Measurements from ENCODE around the gene SLIT3. TPM values are rescaled to one million over a fixed set of nuclear protein-coding genes. Genes with fewer than 3 reads are reported as not detected.

Gene SLIT3
- total RNA-seq, 4 donors from 2014 or later = 41.1 to 86.6 (median 62.7) TPM

- 87% methylated on average over 6 of the region's 6 CpGs for WGBS
- H3K4me1 ChIP-seq = no peaks in the 10 kb centered on the region
Observed at GRCh38 chr5:169333518-169333917, 32.6 kb upstream of the SLIT3 start.

DNA sequence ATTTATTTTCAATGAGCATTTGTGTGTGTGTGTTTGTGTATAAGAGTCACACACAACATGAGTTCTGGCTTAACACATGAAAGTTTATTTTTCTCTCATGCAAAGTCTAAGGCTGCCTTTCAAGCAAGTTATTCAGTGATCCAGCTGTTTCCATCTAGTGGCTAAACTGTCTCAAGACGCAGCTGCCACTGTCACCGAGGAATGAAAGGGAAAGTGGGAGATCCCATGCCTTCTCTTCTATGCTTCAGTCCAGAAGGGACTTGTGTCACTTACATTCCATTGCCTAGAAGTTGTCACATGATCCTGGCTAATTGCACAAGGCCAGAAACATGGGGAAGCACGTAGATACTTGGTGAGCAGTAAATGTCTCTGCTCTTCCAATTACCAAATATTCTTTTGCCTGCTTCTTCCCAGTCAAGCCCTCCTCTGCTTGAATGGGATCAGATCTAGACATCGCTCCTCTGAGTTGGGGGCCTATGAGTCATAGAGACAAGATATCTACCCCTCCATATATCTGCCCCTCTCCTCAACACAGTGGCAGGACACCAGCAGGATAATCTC, 30.4 kb upstream of the SLIT3 start:
- WGBS = 88% methylated on average over 4 of the region's 4 CpGs
- Histone ChIP-seq H3K36me3 (no peaks in the 10 kb centered on the region), H3K9me3 (no peaks in the 10 kb centered on the region), H3K27me3 (no peaks in the 10 kb centered on the region), H3K4me1 (no peaks in the 10 kb centered on the region), H3K27ac (replicated peaks in 1 of 4) (no peak overlapping the region), H3K4me3 (no peak overlapping the region)
- no peak for DNase-seq (ENCODE audit: extremely low spot score)
- TF ChIP-seq, protein P1, sequence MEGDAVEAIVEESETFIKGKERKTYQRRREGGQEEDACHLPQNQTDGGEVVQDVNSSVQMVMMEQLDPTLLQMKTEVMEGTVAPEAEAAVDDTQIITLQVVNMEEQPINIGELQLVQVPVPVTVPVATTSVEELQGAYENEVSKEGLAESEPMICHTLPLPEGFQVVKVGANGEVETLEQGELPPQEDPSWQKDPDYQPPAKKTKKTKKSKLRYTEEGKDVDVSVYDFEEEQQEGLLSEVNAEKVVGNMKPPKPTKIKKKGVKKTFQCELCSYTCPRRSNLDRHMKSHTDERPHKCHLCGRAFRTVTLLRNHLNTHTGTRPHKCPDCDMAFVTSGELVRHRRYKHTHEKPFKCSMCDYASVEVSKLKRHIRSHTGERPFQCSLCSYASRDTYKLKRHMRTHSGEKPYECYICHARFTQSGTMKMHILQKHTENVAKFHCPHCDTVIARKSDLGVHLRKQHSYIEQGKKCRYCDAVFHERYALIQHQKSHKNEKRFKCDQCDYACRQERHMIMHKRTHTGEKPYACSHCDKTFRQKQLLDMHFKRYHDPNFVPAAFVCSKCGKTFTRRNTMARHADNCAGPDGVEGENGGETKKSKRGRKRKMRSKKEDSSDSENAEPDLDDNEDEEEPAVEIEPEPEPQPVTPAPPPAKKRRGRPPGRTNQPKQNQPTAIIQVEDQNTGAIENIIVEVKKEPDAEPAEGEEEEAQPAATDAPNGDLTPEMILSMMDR (IDR thresholded peaks at IDR 0.05) = no peak
- TF ChIP-seq POLR2A (IDR thresholded peaks at IDR 0.05; ENCODE audit: low read depth) (no peak), POLR2AphosphoS5 (IDR thresholded peaks at IDR 0.05) (no peak), EP300 (IDR thresholded peaks at IDR 0.05) (no peak)
- intact Hi-C loops (cut with DNase I) = no loop called here

More at GRCh38 chr5:169333518-169333917, 32.6 kb upstream of the SLIT3 start:
- no peak overlapping the region for H3K4me3 ChIP-seq
- DNase-seq (ENCODE audit: extremely low spot score) = no peak
- H3K36me3 ChIP-seq = no peaks in the 10 kb centered on the region
- no peaks in the 10 kb centered on the region for H3K9me3 ChIP-seq
- intact Hi-C loops (cut with DNase I) = no loop called here
- TF ChIP-seq POLR2AphosphoS5 (IDR thresholded peaks at IDR 0.05) (no peak), POLR2A (IDR thresholded peaks at IDR 0.05; ENCODE audit: low read depth) (no peak), EP300 (IDR thresholded peaks at IDR 0.05) (no peak)
- TF ChIP-seq, protein P1 (IDR thresholded peaks at IDR 0.05) = no peak
- H3K27ac ChIP-seq (replicated peaks in 1 of 4) = no peak overlapping the region
- H3K27me3 ChIP-seq = no peaks in the 10 kb centered on the region

GRCh38 chr5:169328401-169328800, 27.5 kb upstream of the SLIT3 start:
- 93% methylated on average over 5 of the region's 5 CpGs for WGBS
- TF ChIP-seq EP300 (IDR thresholded peaks at IDR 0.05) (no peak), POLR2A (IDR thresholded peaks at IDR 0.05; ENCODE audit: low read depth) (no peak), POLR2AphosphoS5 (IDR thresholded peaks at IDR 0.05) (no peak)
- intact Hi-C loops (cut with DNase I) = no loop called here
- Histone ChIP-seq H3K27ac (replicated peaks in 1 of 4) (no peak overlapping the region), H3K9me3 (no peaks in the 10 kb centered on the region), H3K4me1 (no peaks in the 10 kb centered on the region), H3K27me3 (no peaks in the 10 kb centered on the region), H3K4me3 (no peak overlapping the region), H3K36me3 (no peaks in the 10 kb centered on the region)
- DNase-seq (ENCODE audit: extremely low spot score) = no peak

DNA sequence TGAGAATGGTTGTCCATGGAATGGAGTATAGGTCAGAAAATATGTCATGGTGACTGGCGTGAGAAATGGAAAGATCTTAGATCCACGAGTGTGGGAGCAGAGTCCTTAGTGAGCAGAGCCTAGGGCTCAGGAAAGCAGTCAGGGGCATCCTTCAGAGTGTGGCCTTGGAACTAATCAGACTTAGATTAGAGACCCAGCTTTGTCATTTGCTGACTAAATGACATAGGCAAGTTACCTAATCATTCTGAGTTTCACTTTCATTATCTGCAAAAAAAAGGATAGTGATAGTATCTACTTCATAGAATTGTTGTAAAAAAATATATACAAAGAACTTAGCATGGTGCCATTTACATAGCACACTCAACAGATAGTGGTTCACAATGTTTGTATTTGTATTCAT, 24.3 kb upstream of the SLIT3 start:
- intact Hi-C loops (cut with DNase I) = no loop called here
- 76% methylated on average over 2 of the region's 2 CpGs for WGBS
- no peaks in the 10 kb centered on the region for H3K4me1 ChIP-seq
- H3K27ac ChIP-seq (replicated peaks in 1 of 4) = no peak overlapping the region
- no peaks in the 10 kb centered on the region for H3K9me3 ChIP-seq
- DNase-seq (ENCODE audit: extremely low spot score) = no peak
- no peaks in the 10 kb centered on the region for H3K27me3 ChIP-seq
- TF ChIP-seq, protein P1 (IDR thresholded peaks at IDR 0.05) = no peak
- TF ChIP-seq POLR2AphosphoS5 (IDR thresholded peaks at IDR 0.05) (no peak), POLR2A (IDR thresholded peaks at IDR 0.05; ENCODE audit: low read depth) (no peak), EP300 (IDR thresholded peaks at IDR 0.05) (no peak)
- H3K36me3 ChIP-seq = no peaks in the 10 kb centered on the region
- H3K4me3 ChIP-seq = no peak overlapping the region

- H3K27me3 ChIP-seq = no peaks in the 10 kb centered on the region
- WGBS = 84% methylated on average over 2 of the region's 2 CpGs
- no peaks in the 10 kb centered on the region for H3K4me1 ChIP-seq
- no peak for DNase-seq (ENCODE audit: extremely low spot score)
- TF ChIP-seq POLR2AphosphoS5 (IDR thresholded peaks at IDR 0.05) (no peak), EP300 (IDR thresholded peaks at IDR 0.05) (no peak), POLR2A (IDR thresholded peaks at IDR 0.05; ENCODE audit: low read depth) (no peak)
- TF ChIP-seq, protein P1 (IDR thresholded peaks at IDR 0.05) = no peak
- H3K27ac ChIP-seq (replicated peaks in 1 of 4) = no peak overlapping the region
- H3K36me3 ChIP-seq = no peaks in the 10 kb centered on the region
- no peaks in the 10 kb centered on the region for H3K9me3 ChIP-seq
- intact Hi-C loops (cut with DNase I) = no loop called here
- no peak overlapping the region for H3K4me3 ChIP-seq
Observed at GRCh38 chr5:169318556-169318955, 17.6 kb upstream of the SLIT3 start.

All from esophagus muscularis mucosa (tissue), 4 donors.